Retina (tissue), 1 donor: ENCODE measurements around the gene CLDN25.
"Not testable (repeated sequence)": the region's sequence is repeated elsewhere in the genome, so short reads cannot be mapped to it uniquely, and the experiment has no call there.

Source experiments
- DNase-seq: peaks from one replicate; pipeline ENCODE4 v3.0.0-alpha.2; 2016

Gene CLDN25

DNA sequence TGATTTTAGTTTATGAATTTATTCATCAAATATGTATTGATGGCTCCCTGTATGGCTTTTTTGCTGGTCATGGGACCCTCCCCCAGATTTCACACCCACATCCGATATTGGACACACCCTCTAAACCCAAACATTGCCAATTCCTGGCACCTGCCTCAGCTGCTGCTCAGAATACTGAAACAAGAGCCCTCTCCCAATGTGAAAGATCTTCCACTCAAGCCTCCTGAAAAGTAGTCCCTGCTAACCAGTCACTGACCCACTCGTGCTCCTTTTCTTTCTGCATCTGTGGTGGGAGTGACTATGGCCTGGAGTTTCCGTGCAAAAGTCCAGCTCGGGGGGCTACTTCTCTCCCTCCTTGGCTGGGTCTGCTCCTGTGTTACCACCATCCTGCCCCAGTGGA is at the start of gene CLDN25:
Gene CLDN25 (plus strand): TSS at position 301 of the 400 bp plus-strand sequence. CDS start 0 bp downstream, at position 301.
- no peak for DNase-seq

DNA sequence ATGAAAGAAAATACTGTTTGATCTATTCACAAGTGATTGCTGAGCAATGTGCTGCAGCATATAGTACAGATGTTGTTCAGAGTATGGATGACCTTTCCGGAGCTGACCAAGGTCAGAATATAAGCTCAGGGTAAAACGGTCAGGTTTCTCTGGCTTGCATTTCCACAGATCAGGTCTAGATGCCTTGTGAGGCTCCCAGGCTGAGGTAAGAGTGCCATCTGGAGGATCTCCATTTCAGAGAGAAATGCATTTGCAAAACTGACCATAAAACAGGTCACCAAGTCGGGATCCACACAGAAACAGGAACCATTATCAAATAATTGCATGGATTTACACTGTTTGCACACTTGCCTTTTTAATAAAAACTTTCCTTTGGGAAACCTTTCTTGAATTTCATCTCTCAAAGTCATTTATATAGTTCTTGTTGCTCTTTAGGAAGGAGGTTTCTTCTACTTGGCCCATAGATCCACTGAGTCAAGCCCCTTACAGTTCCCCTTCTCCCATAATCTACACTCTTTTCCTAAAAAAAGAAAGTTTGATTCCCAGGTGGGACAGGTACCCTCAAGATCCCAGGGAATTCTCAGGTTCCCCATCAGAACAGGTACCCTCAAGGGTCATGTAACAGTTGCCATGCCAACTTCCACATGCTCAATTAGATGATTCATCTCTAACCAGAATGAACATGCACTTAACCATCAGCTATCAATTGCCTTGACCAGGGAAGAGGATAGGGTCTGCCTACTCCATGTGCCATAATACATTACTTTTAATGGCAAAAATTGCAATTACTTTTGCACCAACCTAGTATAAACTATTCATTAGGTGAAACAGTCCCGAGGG is 48.5 kb upstream of the CLDN25 start:
- DNase-seq = peak; percentile 69

DNA sequence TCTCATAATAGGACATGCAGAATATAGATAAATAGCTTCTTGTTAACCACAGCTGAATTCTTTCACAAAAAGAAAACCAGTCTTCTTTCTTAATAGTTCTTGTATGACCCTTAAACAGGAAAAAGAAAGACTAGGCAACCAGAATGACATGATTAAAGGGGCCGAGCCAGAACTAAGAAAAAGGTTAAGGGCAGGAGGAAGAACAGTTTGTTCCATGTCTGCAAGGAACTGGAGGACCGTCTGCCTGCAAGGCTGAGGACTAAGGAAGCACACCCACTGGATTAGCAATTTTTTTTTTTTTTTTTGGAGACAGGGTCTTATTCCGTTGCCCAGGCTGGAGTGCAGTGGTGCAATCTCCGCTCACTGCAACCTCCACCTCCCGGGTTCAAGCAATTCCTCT is 47.5 kb upstream of the CLDN25 start:
- DNase-seq = no peak

DNA sequence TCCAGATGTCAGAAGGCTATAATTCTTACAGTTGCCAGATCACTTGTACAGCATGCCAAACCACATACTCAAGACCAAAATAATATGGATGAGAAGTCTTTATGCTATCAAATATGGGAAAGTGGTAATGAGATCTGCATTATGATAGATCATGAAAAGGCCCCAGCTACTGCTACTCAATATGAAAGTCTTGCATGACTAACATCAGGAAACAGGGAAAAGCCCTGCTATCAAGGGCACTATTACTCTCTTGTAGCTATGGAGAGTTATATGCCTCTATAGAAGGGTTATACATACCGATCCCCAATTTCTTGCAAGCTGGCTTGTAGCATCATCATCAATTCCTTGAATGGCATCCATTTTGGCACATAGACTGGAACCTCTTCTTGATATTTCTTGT is 43.3 kb upstream of the CLDN25 start:
- DNase-seq = no peak

DNA sequence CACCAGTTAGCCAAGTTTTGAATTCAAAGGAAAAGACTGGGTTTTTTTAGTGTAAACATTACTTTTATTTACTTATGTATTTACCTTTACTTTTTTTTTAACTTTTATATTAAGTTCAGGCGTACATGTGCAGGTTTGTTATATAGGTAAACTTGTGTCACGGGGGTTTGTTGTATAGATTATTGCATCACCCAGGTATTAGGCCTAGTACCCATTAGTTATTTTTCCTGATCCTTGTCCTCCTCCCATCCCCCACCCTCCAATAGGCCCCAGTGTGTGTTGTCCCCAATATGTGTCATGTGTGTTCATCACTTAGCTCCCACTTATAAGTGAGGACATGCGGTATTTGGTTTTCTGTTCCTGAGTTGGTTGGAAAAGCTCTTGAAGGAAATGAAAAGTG is 26.7 kb upstream of the CLDN25 start:
- no peak for DNase-seq

DNA sequence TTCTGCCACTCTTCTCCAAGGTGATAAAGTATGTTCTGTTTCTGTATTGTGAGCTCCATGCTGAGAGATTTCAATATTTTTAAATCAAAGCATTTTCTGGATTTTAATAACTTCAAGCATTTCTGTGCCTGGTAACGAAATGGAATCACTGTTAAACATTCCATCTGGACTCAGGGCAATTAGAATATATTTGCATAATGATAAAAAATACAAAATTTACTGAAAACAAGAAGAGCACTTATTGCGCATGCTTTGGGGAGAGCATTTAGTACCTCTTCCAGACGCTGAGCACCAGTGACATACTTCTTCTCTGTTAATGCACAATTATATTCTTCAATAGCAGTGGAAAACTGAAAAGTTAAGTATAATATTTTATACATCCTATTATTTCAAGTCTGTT is 19.4 kb upstream of the CLDN25 start:
- no peak for DNase-seq

DNA sequence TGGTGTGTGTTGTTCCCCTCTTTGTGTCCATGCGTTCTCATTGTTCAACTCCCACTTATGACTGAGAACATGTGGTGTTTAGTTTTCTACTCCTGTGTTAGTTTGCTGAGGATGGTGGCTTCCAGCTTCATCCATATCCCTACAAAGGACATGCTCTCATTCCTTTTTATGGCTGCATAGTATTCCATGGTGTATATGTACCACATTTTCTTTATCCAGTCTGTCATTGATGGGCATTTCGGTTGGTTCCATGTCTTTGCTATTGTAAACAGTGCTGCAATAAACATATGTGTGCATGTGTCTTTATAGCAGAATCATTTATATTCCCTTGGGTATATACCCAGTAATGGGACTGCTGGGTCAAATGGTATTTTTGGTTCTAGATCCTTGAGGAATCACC is 16.6 kb upstream of the CLDN25 start:
- not testable (repeated sequence) for DNase-seq

DNA sequence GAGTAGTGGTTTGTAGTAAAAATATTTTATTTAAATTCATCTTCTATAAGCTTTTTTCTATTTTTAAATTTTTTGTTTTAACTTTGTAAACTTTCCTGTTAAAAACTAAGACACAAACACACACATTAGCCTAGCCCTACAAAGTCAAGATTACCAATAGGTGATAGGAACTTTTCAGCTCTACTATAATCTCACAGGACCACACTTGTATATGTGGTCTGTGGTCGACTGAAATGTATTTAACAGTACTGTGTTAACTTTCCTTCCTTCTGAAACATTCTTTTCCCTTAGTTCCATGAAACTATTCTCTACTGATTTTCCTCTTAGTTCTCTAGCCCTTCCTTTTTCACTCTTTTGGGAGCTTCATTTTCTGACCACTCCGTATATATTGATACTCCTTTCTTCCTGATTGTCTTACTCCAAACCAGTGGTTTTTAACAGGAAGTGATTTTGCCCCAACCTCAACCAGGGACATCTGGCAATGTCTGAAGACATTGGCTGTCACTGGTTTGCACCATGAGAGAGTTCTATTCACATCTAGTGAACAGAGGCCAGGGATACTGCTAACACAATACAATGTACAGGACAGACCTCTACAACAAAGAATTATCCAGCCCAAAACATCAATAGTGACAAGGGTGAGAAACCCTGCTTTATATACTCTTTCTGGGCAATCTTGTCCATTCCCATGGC is 14.9 kb upstream of the CLDN25 start:
- no peak for DNase-seq

DNA sequence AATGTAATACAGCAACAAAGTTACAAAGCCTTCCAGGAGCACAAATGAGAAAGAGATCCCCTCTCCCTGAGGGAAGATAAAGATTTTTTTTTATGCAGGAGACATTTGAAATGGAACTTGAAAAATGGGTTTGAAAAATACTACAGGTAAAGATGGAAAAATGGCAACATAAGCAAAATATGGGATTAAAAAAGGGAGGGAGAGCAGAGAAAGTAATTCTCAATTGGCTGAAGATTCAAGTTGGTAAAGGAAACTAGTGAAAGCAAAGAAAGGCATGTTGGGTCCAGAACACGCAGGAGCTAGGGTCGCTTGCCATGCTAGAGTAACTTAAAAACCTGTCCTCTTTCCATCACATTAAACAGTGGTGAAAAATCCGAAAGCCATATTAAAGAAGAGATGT is 7.6 kb upstream of the CLDN25 start:
- no peak for DNase-seq

DNA sequence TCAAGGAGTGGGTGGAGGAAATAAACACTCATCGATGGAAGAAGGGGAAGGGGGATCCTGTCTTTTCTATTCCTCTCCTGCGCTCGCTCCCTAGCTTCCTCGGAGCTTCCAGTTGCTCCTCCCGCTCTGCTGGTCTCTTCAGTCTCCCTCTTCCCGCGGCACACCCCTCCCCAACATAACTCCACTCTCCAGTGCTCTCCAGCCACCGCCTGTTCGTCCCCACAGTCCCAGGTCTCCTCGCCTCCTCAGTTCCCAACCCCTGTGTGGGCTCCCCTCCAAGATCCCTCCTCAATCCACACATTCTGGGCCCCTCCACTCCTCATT is 6.5 kb upstream of the CLDN25 start:
- no peak for DNase-seq

DNA sequence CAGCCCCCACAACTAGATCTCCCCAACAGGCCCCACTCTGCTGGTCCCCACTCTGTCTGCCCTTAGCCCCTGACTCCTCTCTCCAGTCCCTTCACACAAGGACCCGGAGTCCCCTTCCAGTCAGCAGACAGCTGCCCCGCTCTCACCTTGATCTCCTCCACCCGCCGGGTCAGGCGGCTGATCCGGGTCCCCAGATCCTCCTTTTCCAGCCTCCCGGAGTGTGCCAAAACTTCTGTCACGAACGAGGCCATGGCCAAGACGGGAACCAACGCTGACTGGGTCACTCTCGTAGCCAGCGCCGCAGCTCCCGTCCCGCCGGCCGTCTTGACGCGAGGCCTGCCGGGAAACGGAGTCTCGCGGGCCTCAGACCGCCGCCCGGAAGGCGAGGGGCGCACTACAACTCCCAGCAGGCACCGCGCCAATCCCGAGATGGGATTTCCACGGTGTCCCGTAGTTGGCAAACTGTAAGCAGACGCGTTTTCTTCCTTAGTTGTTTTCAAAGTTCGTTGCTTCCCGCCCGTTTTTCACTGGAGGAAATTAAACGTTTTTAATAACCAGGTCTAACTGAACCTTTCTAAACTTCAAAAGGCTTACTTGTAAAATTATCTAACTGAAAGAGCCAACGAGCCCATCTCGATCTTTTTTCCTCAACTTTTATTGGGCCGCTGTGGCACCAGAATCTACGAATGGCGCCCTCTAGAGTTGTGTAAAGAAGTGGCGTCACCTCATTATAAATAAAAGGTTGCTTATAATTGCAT is 6.0 kb upstream of the CLDN25 start, which contains the start of gene ZW10:
Gene ZW10 (minus strand): TSS at position 277 of the 758 bp plus-strand sequence. CDS start 26 bp downstream, at position 251.
- peak; percentile 97 for DNase-seq

DNA sequence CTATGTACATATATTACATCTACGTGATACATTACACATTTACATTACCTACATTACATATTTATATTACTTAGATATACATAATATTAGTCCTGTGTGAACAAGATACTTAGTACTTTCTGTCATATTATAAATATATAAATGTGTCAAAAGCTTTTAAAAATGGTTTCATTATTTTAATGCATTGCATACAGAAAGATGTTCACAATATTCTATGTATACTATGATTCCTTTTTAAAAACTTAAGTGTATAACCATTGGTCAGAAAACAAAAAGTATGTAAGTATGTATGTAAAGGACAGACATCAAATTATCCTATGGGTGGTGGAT is 5.5 kb upstream of the CLDN25 start:
- no peak for DNase-seq

DNA sequence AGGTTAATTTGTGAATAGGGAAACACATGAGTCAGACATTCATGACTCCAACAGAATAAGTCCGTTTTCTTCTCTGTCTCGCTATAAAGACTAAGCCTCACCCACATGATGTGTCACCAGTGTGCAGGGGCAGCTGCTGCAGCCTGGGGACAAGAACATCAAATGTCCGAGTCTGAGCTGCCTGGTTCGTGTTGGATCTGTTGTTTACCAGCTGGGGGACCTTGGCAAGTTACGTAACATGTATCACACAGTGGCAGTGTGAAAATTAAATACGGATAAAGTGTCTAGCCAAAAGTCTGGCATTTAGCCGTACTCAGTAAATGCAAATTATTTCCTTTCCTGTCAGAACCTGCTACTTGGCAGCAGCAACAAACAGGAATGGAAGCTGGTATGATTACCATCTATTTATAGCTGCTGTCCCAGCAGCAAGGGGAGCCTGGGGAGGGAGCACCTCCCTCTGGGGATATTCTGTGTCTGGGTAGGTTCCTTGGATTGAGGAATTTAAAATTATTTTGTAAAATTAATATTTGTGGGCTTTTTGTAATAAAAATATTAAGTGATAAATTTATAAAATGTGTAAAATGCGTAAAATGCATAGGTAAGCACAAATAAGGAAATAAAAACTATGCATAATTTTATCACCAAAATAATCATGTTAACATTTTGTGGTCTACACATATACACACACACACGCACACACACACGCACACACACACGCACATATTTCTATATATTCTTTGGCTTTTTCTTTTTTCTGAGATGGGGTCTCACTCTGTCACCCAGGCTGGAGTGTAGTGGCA is 1.3 kb upstream of the CLDN25 start:
- DNase-seq = no peak

DNA sequence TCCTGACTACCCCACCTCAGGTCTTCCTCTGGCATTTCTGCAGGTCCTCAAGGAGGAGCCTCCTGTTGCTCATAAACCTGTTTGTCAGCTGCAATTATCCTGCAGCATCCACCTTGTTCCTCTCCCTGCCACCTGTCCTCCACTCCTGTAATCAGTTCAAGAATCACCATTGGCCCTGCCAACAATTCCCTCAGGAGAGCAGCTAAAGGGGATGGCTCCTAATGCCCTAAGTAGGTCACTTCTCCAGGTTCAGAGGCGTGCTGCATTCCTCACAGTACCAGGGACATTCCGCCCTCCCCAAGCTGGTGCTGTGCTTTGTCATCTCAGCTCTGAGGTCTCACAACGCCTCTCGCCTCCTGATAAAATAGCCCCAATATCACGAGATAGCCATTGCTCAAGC is 2.1 kb downstream of the CLDN25 start:
- DNase-seq = no peak

DNA sequence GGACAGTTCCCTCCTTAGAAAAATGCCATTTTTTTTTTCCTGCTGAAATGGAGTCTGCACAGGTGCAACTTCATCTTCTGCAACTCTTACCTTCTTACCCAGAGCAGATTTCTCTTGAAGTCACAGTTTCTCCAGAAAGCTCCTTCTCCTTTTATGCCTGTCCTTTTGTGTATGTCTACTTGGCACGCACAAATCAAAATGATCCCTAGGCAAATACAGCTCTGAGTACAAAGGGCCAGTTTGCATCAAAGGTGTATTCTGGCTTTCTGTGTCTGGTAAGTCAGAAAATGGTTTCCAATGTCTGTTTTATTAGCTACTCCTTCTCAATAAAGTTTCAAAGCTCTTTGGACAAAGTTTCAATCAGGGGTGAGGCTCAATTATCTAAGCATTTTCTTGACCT is 2.5 kb downstream of the CLDN25 start:
- DNase-seq = no peak

DNA sequence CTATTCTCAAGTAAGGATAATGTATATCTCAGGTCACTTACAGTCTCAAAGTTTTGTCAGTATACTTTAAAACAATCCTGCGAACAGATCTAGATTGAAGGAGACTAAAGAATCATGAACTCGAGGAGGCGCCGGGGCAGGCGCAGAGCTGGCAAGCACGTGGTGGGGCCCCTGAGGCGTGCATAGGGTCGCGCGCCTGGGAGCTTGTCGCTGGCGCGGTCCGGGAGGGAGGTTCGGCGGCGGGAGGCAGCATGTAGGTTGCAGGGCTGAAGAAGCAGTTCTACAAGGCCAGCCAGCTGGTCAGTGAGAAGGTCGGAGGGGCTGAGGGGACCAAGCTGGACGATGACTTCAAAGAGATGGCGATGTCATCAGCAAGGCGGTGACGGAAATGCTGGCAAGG is 9.4 kb downstream of the CLDN25 start:
- not testable (repeated sequence) for DNase-seq

DNA sequence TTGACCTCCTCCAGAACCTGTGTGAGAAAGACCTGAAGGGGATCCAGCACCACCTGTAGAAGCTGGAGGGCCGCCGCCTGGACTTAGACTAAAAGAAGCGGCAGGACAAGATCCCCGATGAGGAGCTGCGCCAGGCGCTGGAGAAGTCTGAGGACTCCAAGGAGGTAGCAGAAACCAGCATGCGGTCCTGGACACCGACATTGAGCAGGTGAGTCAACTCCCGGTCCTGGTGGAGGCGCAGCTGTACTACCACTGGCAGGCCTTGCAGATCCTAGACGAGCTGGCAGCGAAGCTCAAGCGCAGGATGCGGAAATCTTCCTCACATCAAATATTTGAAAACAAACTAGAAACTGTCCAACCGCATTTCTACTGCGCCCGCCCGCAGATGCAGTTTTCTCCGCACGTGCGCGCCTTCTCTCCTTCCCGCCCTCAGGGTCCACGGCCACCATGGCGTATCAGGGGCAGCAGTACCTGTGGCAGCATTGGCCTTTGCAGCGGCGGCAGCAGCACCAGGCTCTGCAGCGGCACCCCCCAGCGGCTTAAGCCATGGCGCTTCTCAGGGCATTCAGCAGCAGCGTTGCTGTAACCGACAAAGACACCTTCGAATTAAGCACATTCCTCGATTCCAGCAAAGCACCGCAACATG is 10.2 kb downstream of the CLDN25 start:
- no peak for DNase-seq

DNA sequence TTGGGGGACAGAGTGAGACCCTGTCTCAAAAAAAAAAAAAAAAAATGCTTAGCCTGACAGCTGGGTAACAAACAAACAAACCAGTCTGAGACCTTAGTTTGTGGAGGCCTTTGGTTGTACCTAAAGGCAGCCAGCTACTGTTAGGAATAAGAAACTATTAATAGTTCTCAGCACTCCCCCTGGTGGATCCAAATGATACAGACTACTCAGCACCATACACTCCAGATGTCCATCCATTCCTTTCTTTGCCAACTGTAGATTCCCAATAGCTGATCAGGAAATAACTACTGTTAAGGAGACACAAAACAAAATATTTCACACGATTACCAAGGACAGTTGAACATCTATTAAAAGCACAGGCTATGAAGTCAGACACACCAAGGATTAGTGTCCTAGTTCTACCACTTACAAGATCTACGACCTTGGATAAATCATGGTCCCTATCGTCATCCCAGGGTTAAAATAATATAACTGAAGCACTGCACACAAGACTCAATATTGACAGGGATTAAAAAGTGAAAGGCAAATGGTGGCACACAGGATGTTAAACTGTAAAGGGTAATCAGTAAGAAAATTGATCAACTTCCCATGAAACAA is 17.2 kb downstream of the CLDN25 start:
- DNase-seq = no peak

DNA sequence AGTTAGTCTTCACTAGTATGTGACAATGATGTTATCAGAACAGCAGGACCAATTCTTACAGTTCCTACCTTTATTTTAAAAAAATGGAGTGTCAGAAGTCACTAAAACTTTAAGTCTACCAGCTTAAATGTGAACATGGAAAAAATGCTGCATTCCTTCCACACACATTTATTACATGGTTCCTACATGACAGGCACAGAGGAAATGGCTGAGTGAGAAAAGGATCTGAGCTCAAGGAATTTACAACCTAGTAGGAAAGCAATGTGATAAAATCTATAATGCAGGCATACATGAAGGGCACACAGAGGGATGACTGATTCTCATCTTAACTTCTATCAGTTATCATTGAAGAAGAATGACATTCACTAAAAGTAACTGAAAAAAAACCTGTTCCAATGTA is 23.0 kb downstream of the CLDN25 start:
- DNase-seq = no peak

DNA sequence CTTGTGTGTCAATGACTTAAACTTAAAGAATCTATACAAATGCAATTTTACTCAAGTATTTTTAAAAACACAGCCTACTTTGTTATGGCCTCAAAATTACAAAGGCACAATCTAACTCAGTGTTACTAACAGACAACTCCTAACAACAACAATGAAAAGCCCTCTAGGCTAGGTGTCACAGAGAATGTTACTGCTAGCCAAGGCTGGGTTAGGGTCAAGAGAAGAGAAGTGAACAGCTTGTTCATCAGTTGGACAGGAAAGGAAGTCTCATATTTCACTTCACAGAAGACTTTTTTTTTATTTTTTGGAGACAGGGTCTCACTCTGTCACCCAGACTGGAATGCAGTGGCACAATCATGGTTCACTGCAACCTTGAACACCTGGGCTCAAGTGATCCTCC is 26.0 kb downstream of the CLDN25 start:
- DNase-seq = no peak

DNA sequence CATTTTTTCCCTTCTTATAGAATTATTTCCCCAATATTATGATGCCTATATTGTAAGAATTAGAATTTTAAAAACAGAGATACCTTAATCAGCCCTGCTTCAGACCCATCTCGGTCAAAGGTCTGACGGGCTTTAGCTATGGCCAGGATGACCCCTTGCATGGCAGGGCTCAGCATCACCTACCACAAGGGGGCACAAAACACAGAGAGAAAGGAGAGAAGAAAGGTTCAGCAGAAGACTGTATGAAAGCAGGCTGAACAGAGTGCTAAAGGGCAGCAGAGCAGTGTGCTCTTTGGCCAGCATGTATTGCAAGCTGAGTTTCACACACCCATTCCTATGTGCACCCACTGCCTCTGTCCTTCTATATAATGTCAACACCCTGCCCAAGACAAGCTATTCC is 26.8 kb downstream of the CLDN25 start:
- DNase-seq = peak; percentile 36

DNA sequence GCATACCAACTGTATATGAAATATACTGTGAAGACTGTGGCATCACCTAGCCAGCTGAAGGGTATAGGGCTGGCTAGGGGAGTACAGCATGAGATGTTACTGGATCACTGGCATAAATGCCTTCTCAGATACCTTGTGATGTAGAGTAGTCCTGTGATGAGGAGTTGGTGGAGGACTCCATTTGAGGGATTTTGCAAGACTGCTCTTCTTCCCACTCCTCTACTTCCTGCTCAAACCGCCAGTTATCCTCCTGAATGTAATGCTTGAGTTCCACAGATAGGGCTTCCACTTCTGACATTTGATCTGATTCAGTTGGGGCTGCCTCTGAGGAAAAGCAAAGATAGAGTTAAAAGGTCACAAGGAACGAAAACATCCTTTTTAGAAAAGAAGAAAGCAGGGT is 29.3 kb downstream of the CLDN25 start:
- DNase-seq = no peak
